B cell (primary cell): ENCODE data around the gene ACO1. TPM values are rescaled to one million over a fixed set of nuclear protein-coding genes. Genes with fewer than 3 reads are reported as not detected.

ENCODE experiments used
- ATAC-seq: fragments of 200-7000 bp; cut with Tn5 transposase; one replicate; pipeline ENCODE4 v1.10.0; 2021; ENCODE audit warnings: low read depth, mild to moderate bottlenecking, moderate number of reproducible peaks, moderate library complexity
- CTCF ChIA-PET: fragments of 350-600 bp; sonication (Branson Sonifier 250); formaldehyde crosslinking; loops from one replicate; lab custom pipeline; 2021; ENCODE audit warnings: antibody characterized with exemption, inconsistent platforms; lab: Charles Lee
- POLR2A ChIA-PET: fragments of 350-600 bp; sonication (Branson Sonifier 250); formaldehyde crosslinking; loops from one replicate; lab custom pipeline; 2021; ENCODE audit warnings: antibody characterized with exemption; lab: Charles Lee
- DNase-seq: peaks from one replicate; pipeline ENCODE4 v3.0.0; 2013
- H2AFZ ChIP-seq: 2 replicates; pipeline ENCODE4 v1.6.1; 2012; ENCODE audit warnings: mild to moderate bottlenecking, low read depth, low read length; ENCODE audit not compliant: insufficient read depth, poor library complexity, severe bottlenecking
- H3K27ac ChIP-seq, 2 donors: 1 replicate in 1 of 2; 2 replicates in 1 of 2; pipeline ENCODE4 v1.5.1; 2012 to 2013; ENCODE audit warnings: low read length in 2 of 2, mild to moderate bottlenecking in 2 of 2, moderate library complexity in 1 of 2
- H3K27me3 ChIP-seq, 4 experiments: fragments of 200-600 bp in 1 of 4; sonication (generic) in 1 of 4; replicated peaks in 1 of 4; 1 replicate in 2 of 4; 2 replicates in 2 of 4; pipeline versions ENCODE4 v1.6.1 to v1.7.0; 2013 to 2016; ENCODE audit warnings: low read length in 3 of 4, mild to moderate bottlenecking in 2 of 4, mixed read lengths in 1 of 4, moderate library complexity in 1 of 4; ENCODE audit not compliant: insufficient read depth in 4 of 4, control insufficient read depth in 3 of 4; ENCODE audit errors: control extremely low read depth in 1 of 4
- H3K36me3 ChIP-seq, 2 experiments: replicated peaks in 1 of 2; 1 replicate in 1 of 2; 2 replicates in 1 of 2; pipeline versions ENCODE4 v1.6.1 to v1.7.1; 2013; ENCODE audit warnings: low read length in 1 of 2; ENCODE audit not compliant: insufficient read depth in 2 of 2, control insufficient read depth in 1 of 2; ENCODE audit errors: control extremely low read depth in 1 of 2, extremely low read depth in 1 of 2
- H3K4me1 ChIP-seq, 2 donors: fragments of 200-600 bp in 1 of 2; sonication (generic) in 1 of 2; 1 replicate in 1 of 2; 2 replicates in 1 of 2; pipeline versions ENCODE4 v1.5.1 to v1.6.1; 2013 to 2017; ENCODE audit warnings: low read length in 2 of 2; ENCODE audit not compliant: control insufficient read depth in 2 of 2, insufficient read depth in 2 of 2
- H3K4me2 ChIP-seq: replicated peaks from 2 replicates; pipeline ENCODE3; 2012; ENCODE audit warnings: mild to moderate bottlenecking, low read depth, low read length; ENCODE audit not compliant: poor library complexity, severe bottlenecking
- H3K4me3 ChIP-seq, 5 experiments: fragments of 200-600 bp in 1 of 5; sonication (generic) in 1 of 5; 1 replicate in 3 of 5; 2 replicates in 2 of 5; pipeline versions ENCODE4 v1.5.1 to v1.7.0; 2011 to 2016; ENCODE audit warnings: low read length in 4 of 5, mild to moderate bottlenecking in 4 of 5, low read depth in 2 of 5, control low read depth in 1 of 5, moderate library complexity in 1 of 5; ENCODE audit not compliant: insufficient read depth in 1 of 5; ENCODE audit errors: control extremely low read depth in 1 of 5, extremely low read depth in 1 of 5
- H3K79me2 ChIP-seq: fragments of 200-600 bp; sonication (generic); one replicate; pipeline ENCODE4 v1.6.0; 2016; ENCODE audit warnings: low read length; ENCODE audit not compliant: control insufficient read depth, insufficient read depth
- H3K9ac ChIP-seq: fragments of 200-600 bp; sonication (generic); 2 replicates; pipeline ENCODE4 v1.6.1; 2017; ENCODE audit warnings: mild to moderate bottlenecking, low read length, moderate library complexity
- H3K9me3 ChIP-seq, 3 donors: one replicate each; pipeline versions ENCODE4 v1.6.1 to v1.7.1; 2013; ENCODE audit warnings: low read length in 2 of 3; ENCODE audit not compliant: control insufficient read depth in 2 of 3, insufficient read depth in 1 of 3; ENCODE audit errors: control extremely low read depth in 1 of 3
- H4K20me1 ChIP-seq: 2 replicates; pipeline ENCODE4 v1.6.0; 2012; ENCODE audit warnings: mild to moderate bottlenecking, low read length; ENCODE audit not compliant: insufficient read depth, control insufficient read depth, poor library complexity, severe bottlenecking
- H3K27ac Mint-ChIP-seq: one replicate; pipeline ENCODE4 v1.8.0; 2021; ENCODE audit warnings: mixed read lengths
- H3K27me3 Mint-ChIP-seq: one replicate; pipeline ENCODE4 v1.8.0; 2021; ENCODE audit warnings: mixed read lengths
- H3K4me1 Mint-ChIP-seq: one replicate; pipeline ENCODE4 v1.8.0; 2021; ENCODE audit warnings: mixed read lengths
- H3K4me3 Mint-ChIP-seq: one replicate; pipeline ENCODE4 v1.8.0; 2021; ENCODE audit warnings: mixed read lengths
- H3K9me3 Mint-ChIP-seq: one replicate; pipeline ENCODE4 v1.8.0; 2022; ENCODE audit warnings: mixed read lengths; ENCODE audit not compliant: insufficient read depth
- CTCF ChIP-seq: fragments of 200-600 bp; IDR thresholded peaks from one replicate; pipeline ENCODE4 v1.8.0; 2022; ENCODE audit warnings: antibody characterized with exemption, mild to moderate bottlenecking
- EZH2 ChIP-seq: IDR thresholded peaks from 2 replicates; pipeline ENCODE4 v1.6.1; 2012; ENCODE audit warnings: borderline replicate concordance, low read depth, mild to moderate bottlenecking, moderate library complexity, low read length; ENCODE audit not compliant: insufficient read depth, poor library complexity, severe bottlenecking
- WGBS: methylation state at CpG from one replicate; pipeline ENCODE4 v1.1.5; 2013; ENCODE audit warnings: missing lambda C conversion rate; ENCODE audit not compliant: insufficient coverage; 5-methylcytosine and 5-hydroxymethylcytosine counted together
- intact Hi-C: fragments of 100-400 bp; cut with micrococcal nuclease; formaldehyde crosslinking; loops from one replicate; pipeline ENCODE4 v1.10.0; 2022
- polyA plus RNA-seq: library from polyadenylated mRNA; depleted of rRNA; stranded (reverse); fragments of >200 nt; gene quantifications from 2 replicates; pipeline ENCODE4 v1.2.3, GENCODE V29; 2012
- total RNA-seq, 2 donors: library from RNA; stranded (reverse); fragments of 120-200 nt in 1 of 2; gene quantifications; 1 replicate in 1 of 2; 2 replicates in 1 of 2; pipeline versions ENCODE4 v1.2.3 to v1.2.4, GENCODE V29; 2013 to 2022

ACO1 gene
- total and polyA plus RNA-seq, 2 donors (not counting 1 experiment from before 2014, with no cell fraction given), result 1.6 to 9.1 TPM

GRCh38 chr9:32422237-32422806, 37.9 kb downstream of the ACO1 start:
- DNase-seq, result no peak
- no peak overlapping the region for H3K9ac ChIP-seq
- 100% methylated on average over 4 of the region's 7 CpGs for WGBS

More at GRCh38 chr9:32422237-32422806, 37.9 kb downstream of the ACO1 start:
- Histone ChIP-seq H3K36me3 (peaks cover 1 to 14% of the 10 kb centered on the region in 2 experiments), H3K4me3 (no peak overlapping the region), H2AFZ (no peak overlapping the region), H3K9me3 (no peaks in the 10 kb centered on the region), H4K20me1 (no peaks in the 10 kb centered on the region), H3K4me2 (no peak overlapping the region), H3K79me2 (no peaks in the 10 kb centered on the region), H3K27ac (no peak overlapping the region), H3K4me1 (no peaks in the 10 kb centered on the region), H3K27me3 (no peaks in the 10 kb centered on the region)
- Mint-ChIP-seq H3K9me3 (no peaks in the 10 kb centered on the region), H3K27ac (no peak overlapping the region), H3K4me1 (no peaks in the 10 kb centered on the region), H3K27me3 (no peaks in the 10 kb centered on the region), H3K4me3 (no peak overlapping the region)
- intact Hi-C loops, result no loop called here
- ATAC-seq, result no peak
- TF ChIP-seq CTCF (no peak), EZH2 (no peak)
- ChIA-PET POLR2A (no interaction called here), CTCF (interaction anchor here (0.8 kb wide), 1 partner anchor 43 kb away, joined by 4 read pairs; no protein-coding TSS in a partner anchor)
